ENCODE measurements around the gene NCLN. TPM values are rescaled to one million over a fixed set of nuclear protein-coding genes. Genes with fewer than 3 reads are reported as not detected.

NCLN gene
- total RNA-seq, 2 experiments from 2014 or later = 49.6 to 51.9 TPM

GRCh38 chr19:3196933-3197205 lies 11.1 kb downstream of the NCLN start:
- Mint-ChIP-seq H3K36me3 (ENCODE audit: low read depth) (peaks cover 21% of the 10 kb centered on the region), H3K4me1 (ENCODE audit: low read depth) (no peaks in the 10 kb centered on the region), H3K4me3 (no peak overlapping the region), H3K27me3 (no peaks in the 10 kb centered on the region), H3K9me3 (no peaks in the 10 kb centered on the region), H3K27ac (no peak overlapping the region)
- Histone ChIP-seq H3K4me3 (ENCODE audit: low read length) (no peak overlapping the region), H3K4me1 (ENCODE audit: insufficient read depth, low read length) (no peaks in the 10 kb centered on the region), H3K36me3 (ENCODE audit: insufficient read depth, low read length) (peaks cover 36% of the 10 kb centered on the region), H3K27me3 (ENCODE audit: control insufficient read depth in 1 of 2, insufficient read depth in 2 of 2, low read length in 2 of 2) (no peaks in the 10 kb centered on the region), H3K9me3 (ENCODE audit: control insufficient read depth in 1 of 2, insufficient read depth in 1 of 2, low read length in 2 of 2) (peaks cover 0 to 6% of the 10 kb centered on the region in 2 experiments), H3K27ac (ENCODE audit: low read depth in 1 of 2, low read length in 2 of 2) (no peak overlapping the region)
- CTCF ChIA-PET = no interaction called here
- TF ChIP-seq CTCF (IDR thresholded peaks at IDR 0.05) = no peak
- intact Hi-C loops (cut with DNase I, micrococcal nuclease) = no loop called here
- DNase-seq (no peak), ATAC-seq (ENCODE audit: poor library complexity) (no peak)
- POLR2A ChIA-PET = no interaction called here

GRCh38 chr19:3198901-3199700 lies 13.4 kb downstream of the NCLN start:
- ATAC-seq (ENCODE audit: poor library complexity) (no peak), DNase-seq (peak in 1 of 14 experiments; percentile 27)
- peaks cover 17% of the 10 kb centered on the region for H3K36me3 Mint-ChIP-seq (ENCODE audit: low read depth)
- POLR2A ChIA-PET = no interaction called here
- no peak overlapping the region for H3K4me3 Mint-ChIP-seq
- Histone ChIP-seq H3K27ac (ENCODE audit: low read depth in 1 of 2, low read length in 2 of 2) (no peak overlapping the region), H3K4me1 (ENCODE audit: insufficient read depth, low read length) (no peaks in the 10 kb centered on the region), H3K9me3 (ENCODE audit: control insufficient read depth in 1 of 2, insufficient read depth in 1 of 2, low read length in 2 of 2) (peaks cover 0 to 3% of the 10 kb centered on the region in 2 experiments), H3K27me3 (ENCODE audit: control insufficient read depth in 1 of 2, insufficient read depth in 2 of 2, low read length in 2 of 2) (no peaks in the 10 kb centered on the region), H3K4me3 (ENCODE audit: low read length) (no peak overlapping the region), H3K36me3 (ENCODE audit: insufficient read depth, low read length) (peaks cover 36% of the 10 kb centered on the region)
- no peak overlapping the region for H3K27ac Mint-ChIP-seq
- H3K4me1 Mint-ChIP-seq (ENCODE audit: low read depth) = no peaks in the 10 kb centered on the region
- CTCF ChIA-PET = no interaction called here
- no peaks in the 10 kb centered on the region for H3K9me3 Mint-ChIP-seq
- TF ChIP-seq CTCF (IDR thresholded peaks at IDR 0.05) = no peak
- intact Hi-C loops (cut with DNase I, micrococcal nuclease) = no loop called here
- H3K27me3 Mint-ChIP-seq = no peaks in the 10 kb centered on the region

- Histone ChIP-seq H3K4me3 (ENCODE audit: low read length) (no peak overlapping the region), H3K27ac (ENCODE audit: low read depth in 1 of 2, low read length in 2 of 2) (no peak overlapping the region), H3K4me1 (ENCODE audit: insufficient read depth, low read length) (no peaks in the 10 kb centered on the region), H3K36me3 (ENCODE audit: insufficient read depth, low read length) (peaks cover 43% of the 10 kb centered on the region), H3K27me3 (ENCODE audit: control insufficient read depth in 1 of 2, insufficient read depth in 2 of 2, low read length in 2 of 2) (no peaks in the 10 kb centered on the region), H3K9me3 (ENCODE audit: control insufficient read depth in 1 of 2, insufficient read depth in 1 of 2, low read length in 2 of 2) (no peaks in the 10 kb centered on the region)
- intact Hi-C loops (cut with DNase I, micrococcal nuclease) = no loop called here
- Mint-ChIP-seq H3K27ac (no peak overlapping the region), H3K4me3 (no peak overlapping the region), H3K4me1 (ENCODE audit: low read depth) (no peaks in the 10 kb centered on the region), H3K9me3 (no peaks in the 10 kb centered on the region), H3K36me3 (ENCODE audit: low read depth) (peaks cover 18% of the 10 kb centered on the region), H3K27me3 (no peaks in the 10 kb centered on the region)
- no peak for TF ChIP-seq CTCF (IDR thresholded peaks at IDR 0.05)
- DNase-seq = no peak
- ChIA-PET CTCF (no interaction called here), POLR2A (no interaction called here)
- no peak for ATAC-seq (ENCODE audit: poor library complexity)
These were observed 15.5 kb downstream of the NCLN start for GRCh38 chr19:3201072-3201700.

All from CD4-positive, alpha-beta T cell (primary cell).